Measurements from ENCODE around the gene RNF10. TPM values are rescaled to one million over a fixed set of nuclear protein-coding genes. Genes with fewer than 3 reads are reported as not detected.
"Not testable (repeated sequence)": the region's sequence is repeated elsewhere in the genome, so short reads cannot be mapped to it uniquely, and the experiment has no call there.

RNF10 gene
- total and polyA plus RNA-seq, 2 of the 4 experiments (the other 2 are of a cell fraction): 44.4 to 95.0 TPM

GRCh38 chr12:120599672-120600552 lies 65.8 kb downstream of the RNF10 start:
- no peak overlapping the region for H4K8ac ChIP-seq (ENCODE audit: low read depth in 2 of 2, low read length in 2 of 2)
- no peak for ATAC-seq (ENCODE audit: low read depth)
- H4K91ac ChIP-seq (ENCODE audit: insufficient read depth, low read depth, low read length): no peak overlapping the region
- TF ChIP-seq FOS (IDR thresholded peaks at IDR 0.05; ENCODE audit: low read depth, low read length) (no peak), RAD21 (IDR thresholded peaks at IDR 0.05; ENCODE audit: low read length) (no peak), BHLHE40 (IDR thresholded peaks at IDR 0.05; ENCODE audit: low read depth, low read length) (no peak), RCOR1 (IDR thresholded peaks at IDR 0.05; ENCODE audit: insufficient replicate concordance, low read length) (no peak)
- no peak overlapping the region for H3K18ac ChIP-seq (ENCODE audit: low read depth, low read length)
- H4K20me1 ChIP-seq (ENCODE audit: insufficient read depth, low read length): no peaks in the 10 kb centered on the region
- no peak overlapping the region for H3K4me2 ChIP-seq (ENCODE audit: low read depth, low read length)
- POLR2A ChIA-PET (ENCODE audit: unreplicated experiment): interaction anchor here (0.7 kb wide), 1 partner anchor 19 kb away, joined by 3 read pairs; the partner anchor contains the start of gene POP5
- no peak overlapping the region for H2AFZ ChIP-seq (replicated peaks; ENCODE audit: low read length, poor library complexity)
- no peak overlapping the region for H4K5ac ChIP-seq (ENCODE audit: low read depth, low read length)
- H2AK9ac ChIP-seq (replicated peaks; ENCODE audit: low read depth, low read length, poor library complexity): no peak overlapping the region
- no peak overlapping the region for H3K4ac ChIP-seq (ENCODE audit: low read depth, low read length)
- in situ Hi-C loops (cut with MboI; ENCODE audit: low sequenced_read_pairs) (no loop called here), intact Hi-C loops (cut with micrococcal nuclease) (no loop called here), dilution Hi-C loops (cut with HindIII; ENCODE audit: low sequenced_read_pairs, unreplicated experiment) (no loop called here)
- no peak overlapping the region for H2AK5ac ChIP-seq (ENCODE audit: low read depth, low read length)
- peaks cover 26% of the 10 kb centered on the region for H3K27me3 ChIP-seq (ENCODE audit: control insufficient read depth, insufficient read depth, low read length)
- no peak overlapping the region for H3K14ac ChIP-seq (replicated peaks; ENCODE audit: low read depth, low read length)
- H3K4me3 ChIP-seq (ENCODE audit: insufficient read depth, low read depth, low read length): no peak overlapping the region
- 62% methylated on average over 6 of the region's 23 CpGs; no CpG with 5 or more reads in 1 of the 2 experiments for WGBS, 2 experiments (ENCODE audit: extremely low coverage in 2 of 2, insufficient read length in 1 of 2)
- no peak overlapping the region for H3K23ac ChIP-seq (ENCODE audit: low read depth, low read length)
- H3K9ac ChIP-seq (ENCODE audit: low read depth, low read length): no peak overlapping the region
- no peak overlapping the region for H3K27ac ChIP-seq (ENCODE audit: insufficient read depth, low read length)
- no peak overlapping the region for H2BK120ac ChIP-seq (ENCODE audit: low read depth, low read length)
- H2BK15ac ChIP-seq (ENCODE audit: low read depth, low read length): no peak overlapping the region
- H3K9me3 ChIP-seq (ENCODE audit: control insufficient read depth, insufficient read depth, low read length): no peaks in the 10 kb centered on the region
- DNase-seq: no peak
- H3K4me1 ChIP-seq (ENCODE audit: control insufficient read depth, insufficient read depth, low read length): no peaks in the 10 kb centered on the region; the same call in 1 of the 2 replicates
- CTCF ChIA-PET: interaction anchor here (0.7 kb wide), 1 partner anchor 15 kb away, joined by 3 read pairs; no protein-coding TSS in a partner anchor
- no peak overlapping the region for H3K56ac ChIP-seq (ENCODE audit: extremely low read depth, insufficient read depth, low read length)
- no peaks in the 10 kb centered on the region for H3K36me3 ChIP-seq (ENCODE audit: control insufficient read depth, insufficient read depth, low read length)
- no peak overlapping the region for H2BK5ac ChIP-seq (ENCODE audit: low read depth, low read length, poor library complexity, severe bottlenecking)
- H3K9me1 ChIP-seq (ENCODE audit: insufficient read depth, low read length): no peaks in the 10 kb centered on the region
- no peak overlapping the region for H2BK20ac ChIP-seq (ENCODE audit: low read depth, low read length)
- no TSS peak for BruUV-seq (replicated peaks)
- H3K79me1 ChIP-seq (ENCODE audit: low read depth in 1 of 2, low read length in 2 of 2): no peaks in the 10 kb centered on the region

- H3K9ac ChIP-seq (ENCODE audit: low read depth, low read length); H3K4me2 ChIP-seq (ENCODE audit: low read depth, low read length); H3K9me1 ChIP-seq (ENCODE audit: insufficient read depth, low read length); H3K27ac ChIP-seq (ENCODE audit: insufficient read depth, low read length); H3K14ac ChIP-seq (replicated peaks; ENCODE audit: low read depth, low read length); H3K18ac ChIP-seq (ENCODE audit: low read depth, low read length); dilution Hi-C loops (cut with HindIII; ENCODE audit: low sequenced_read_pairs, unreplicated experiment); H4K20me1 ChIP-seq (ENCODE audit: insufficient read depth, low read length); ATAC-seq (ENCODE audit: low read depth); H3K4me1 ChIP-seq (ENCODE audit: control insufficient read depth, insufficient read depth, low read length); H2AFZ ChIP-seq (replicated peaks; ENCODE audit: low read length, poor library complexity); H2BK15ac ChIP-seq (ENCODE audit: low read depth, low read length); H3K36me3 ChIP-seq (ENCODE audit: control insufficient read depth, insufficient read depth, low read length); H2AK5ac ChIP-seq (ENCODE audit: low read depth, low read length); H4K91ac ChIP-seq (ENCODE audit: insufficient read depth, low read depth, low read length); DNase-seq; BruUV-seq (replicated peaks); H3K4ac ChIP-seq (ENCODE audit: low read depth, low read length); H3K9me3 ChIP-seq (ENCODE audit: control insufficient read depth, insufficient read depth, low read length); H4K5ac ChIP-seq (ENCODE audit: low read depth, low read length); in situ Hi-C loops (cut with MboI; ENCODE audit: low sequenced_read_pairs); H3K4me3 ChIP-seq (ENCODE audit: insufficient read depth, low read depth, low read length); H2BK120ac ChIP-seq (ENCODE audit: low read depth, low read length); H2AK9ac ChIP-seq (replicated peaks; ENCODE audit: low read depth, low read length, poor library complexity); H3K79me1 ChIP-seq (ENCODE audit: low read depth in 1 of 2, low read length in 2 of 2); H3K23ac ChIP-seq (ENCODE audit: low read depth, low read length); H2BK5ac ChIP-seq (ENCODE audit: low read depth, low read length, poor library complexity, severe bottlenecking); POLR2A ChIA-PET (ENCODE audit: unreplicated experiment); H3K56ac ChIP-seq (ENCODE audit: extremely low read depth, insufficient read depth, low read length); H4K8ac ChIP-seq (ENCODE audit: low read depth in 2 of 2, low read length in 2 of 2); CTCF ChIA-PET; H2BK20ac ChIP-seq (ENCODE audit: low read depth, low read length); intact Hi-C loops (cut with micrococcal nuclease): not testable (repeated sequence)
- 40% methylated on average over 1 of the region's 5 CpGs; no CpG with 5 or more reads in 1 of the 2 experiments for WGBS, 2 experiments (ENCODE audit: extremely low coverage in 2 of 2, insufficient read length in 1 of 2)
- H3K27me3 ChIP-seq (ENCODE audit: control insufficient read depth, insufficient read depth, low read length): peaks cover 29% of the 10 kb centered on the region
Measured at GRCh38 chr12:120602416-120602815, 68.3 kb downstream of the RNF10 start.

Measured in IMR-90 (cell line).